Activated CD4-positive, alpha-beta T cell treated with anti-CD3 and anti-CD28 coated beads for 4 hours (primary cell): ENCODE results near the gene PRKAG1.
"Not testable (repeated sequence)": the region's sequence is repeated elsewhere in the genome, so short reads cannot be mapped to it uniquely, and the experiment has no call there.

Experiments used
- DNase-seq, 2 donors: peaks; one replicate each; pipeline ENCODE4 v3.0.0-alpha.2; 2020

The PRKAG1 gene

DNA sequence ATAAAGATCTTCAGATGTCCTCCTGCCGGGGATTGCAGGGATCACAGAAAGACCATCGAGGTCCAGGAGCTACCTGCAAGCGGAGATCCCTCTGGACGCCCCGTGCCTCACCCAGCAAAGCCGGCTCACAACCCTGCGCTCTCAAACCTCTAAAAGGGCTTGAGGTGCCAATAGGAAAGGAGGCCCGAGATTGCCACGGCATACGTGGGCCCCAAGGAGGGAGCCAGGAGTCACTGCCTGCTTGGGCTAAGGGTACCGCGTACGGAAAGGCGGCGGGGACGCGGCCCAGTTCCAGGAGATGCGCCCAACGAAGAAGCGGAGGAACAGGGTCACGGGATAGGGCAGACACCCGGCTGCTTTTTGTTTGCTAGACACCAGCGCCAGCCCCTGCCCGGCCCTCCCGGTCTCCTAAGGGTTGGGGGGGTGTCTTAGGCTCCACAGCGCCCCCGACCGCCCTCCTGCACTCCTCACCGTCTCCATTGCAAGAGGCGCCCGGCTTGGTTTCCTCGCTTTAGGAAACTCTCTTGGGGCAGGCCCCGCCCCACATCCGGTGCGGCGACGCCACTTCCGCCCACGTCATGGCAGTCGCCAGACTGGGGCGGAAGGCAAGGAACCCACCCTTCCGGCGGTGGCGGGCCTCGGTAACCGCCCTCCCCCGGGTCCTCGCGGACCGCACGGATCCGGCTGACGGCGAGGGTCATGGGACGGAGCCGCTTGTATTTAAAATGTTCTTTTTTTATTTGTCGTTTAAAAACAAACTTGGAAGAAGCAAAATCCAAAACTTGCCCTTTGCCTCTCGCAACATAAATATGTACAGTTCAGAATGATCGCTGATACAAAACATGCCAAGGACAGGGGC is at the start of gene PRKAG1:
TSS of gene PRKAG1 (minus strand) at position 516 of the 859 bp plus-strand sequence. CDS start at position 480, 36 bp downstream.
- peak; percentile 93 to 95 for DNase-seq

- DNase-seq, result no peak
These were observed 47.5 kb upstream of the PRKAG1 start for GRCh38 chr12:49066120-49066519.

DNA sequence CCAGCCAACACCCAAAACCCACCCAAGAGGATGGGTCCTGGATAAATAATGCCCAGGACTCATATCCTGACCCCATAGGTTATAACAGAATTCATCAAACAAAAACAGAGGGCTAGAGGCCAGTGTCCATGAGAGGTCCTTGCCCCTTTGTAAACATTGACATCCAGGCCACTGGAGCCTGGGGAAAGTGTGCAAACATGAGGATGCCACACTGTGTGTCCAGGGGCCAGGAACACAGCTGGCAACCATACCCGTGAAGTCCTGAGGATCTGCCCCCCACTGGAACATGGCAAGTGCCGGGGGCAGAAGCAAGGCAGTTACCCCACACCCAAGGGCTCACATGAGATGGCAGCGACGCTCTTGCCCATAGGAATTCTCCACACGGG is 46.2 kb upstream of the PRKAG1 start:
- no peak for DNase-seq

- not testable (repeated sequence) for DNase-seq
These were observed 43.3 kb upstream of the PRKAG1 start for GRCh38 chr12:49061916-49062315.

GRCh38 chr12:49061157-49061650 is 42.6 kb upstream of the PRKAG1 start:
- DNase-seq, result no peak

DNA sequence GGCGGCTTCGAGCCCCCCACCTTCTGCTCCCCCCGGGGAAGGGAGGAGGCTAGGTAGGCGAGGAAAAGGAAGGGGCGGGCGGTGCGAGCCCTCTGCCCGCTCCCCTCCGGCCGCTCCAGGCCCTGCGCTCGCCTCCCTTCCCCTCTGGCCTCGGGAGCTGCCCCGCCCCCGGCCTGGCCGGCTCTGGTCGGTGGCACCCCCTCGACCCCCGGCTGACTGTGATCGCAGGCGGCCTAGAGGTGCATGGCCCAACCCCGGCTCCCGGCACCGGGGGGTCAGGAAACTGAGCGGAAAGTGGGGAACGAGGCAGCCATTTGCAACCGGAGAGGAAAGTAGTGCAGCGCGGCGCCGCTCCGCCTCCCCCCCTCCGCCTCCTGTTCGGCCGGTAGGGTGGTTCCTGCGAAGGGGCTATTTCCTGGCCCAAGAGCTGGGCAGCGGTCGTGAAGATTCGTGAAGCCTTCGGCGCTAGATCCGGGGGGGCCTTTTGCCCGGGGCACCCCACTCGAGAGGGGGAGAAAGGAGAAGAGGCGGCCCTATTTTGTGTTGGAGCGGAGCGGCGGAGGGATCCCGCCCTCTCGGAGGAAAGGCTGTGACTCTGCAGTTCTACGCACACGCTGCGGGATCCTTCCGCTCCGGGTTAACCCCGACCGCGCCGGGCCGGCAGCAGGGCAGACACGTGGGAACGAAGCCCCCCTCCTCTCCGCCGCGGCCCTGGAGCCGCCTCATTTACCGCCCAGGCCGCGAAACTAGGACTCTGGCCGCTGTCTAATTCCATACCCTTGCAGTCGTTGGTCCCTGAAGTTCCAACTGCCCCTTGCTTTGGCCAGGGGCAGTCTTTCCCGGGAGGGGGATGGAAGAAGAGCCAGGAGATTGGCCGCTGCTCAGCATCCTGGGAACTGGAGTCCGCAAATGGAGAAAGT is 41.9 kb upstream of the PRKAG1 start, which contains the start of gene KMT2D:
TSS of gene KMT2D (minus strand) at position 558 of the 920 bp plus-strand sequence. CDS start 5,470 bp downstream, outside the sequence.
- peak; percentile 87 to 92 for DNase-seq

GRCh38 chr12:49059299-49060171 is 41.0 kb upstream of the PRKAG1 start:
- DNase-seq, result no peak

DNA sequence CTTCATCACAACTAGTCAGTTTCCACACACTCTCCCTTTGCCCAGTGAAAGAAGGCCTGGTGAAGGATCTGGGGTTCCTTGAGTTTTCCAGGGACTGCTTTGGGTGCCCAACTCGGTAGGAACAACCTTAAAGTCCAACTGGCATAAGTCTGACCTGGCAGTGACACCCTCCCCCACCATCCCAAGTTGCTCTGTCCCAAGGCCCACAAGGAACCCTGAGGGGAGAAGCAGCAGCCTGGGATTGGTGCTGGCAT is 40.4 kb upstream of the PRKAG1 start:
- no peak for DNase-seq

- no peak for DNase-seq
These were observed 39.9 kb upstream of the PRKAG1 start for GRCh38 chr12:49058366-49059044.

- DNase-seq, result no peak
These were observed 39.3 kb upstream of the PRKAG1 start for GRCh38 chr12:49057888-49058287.

DNA sequence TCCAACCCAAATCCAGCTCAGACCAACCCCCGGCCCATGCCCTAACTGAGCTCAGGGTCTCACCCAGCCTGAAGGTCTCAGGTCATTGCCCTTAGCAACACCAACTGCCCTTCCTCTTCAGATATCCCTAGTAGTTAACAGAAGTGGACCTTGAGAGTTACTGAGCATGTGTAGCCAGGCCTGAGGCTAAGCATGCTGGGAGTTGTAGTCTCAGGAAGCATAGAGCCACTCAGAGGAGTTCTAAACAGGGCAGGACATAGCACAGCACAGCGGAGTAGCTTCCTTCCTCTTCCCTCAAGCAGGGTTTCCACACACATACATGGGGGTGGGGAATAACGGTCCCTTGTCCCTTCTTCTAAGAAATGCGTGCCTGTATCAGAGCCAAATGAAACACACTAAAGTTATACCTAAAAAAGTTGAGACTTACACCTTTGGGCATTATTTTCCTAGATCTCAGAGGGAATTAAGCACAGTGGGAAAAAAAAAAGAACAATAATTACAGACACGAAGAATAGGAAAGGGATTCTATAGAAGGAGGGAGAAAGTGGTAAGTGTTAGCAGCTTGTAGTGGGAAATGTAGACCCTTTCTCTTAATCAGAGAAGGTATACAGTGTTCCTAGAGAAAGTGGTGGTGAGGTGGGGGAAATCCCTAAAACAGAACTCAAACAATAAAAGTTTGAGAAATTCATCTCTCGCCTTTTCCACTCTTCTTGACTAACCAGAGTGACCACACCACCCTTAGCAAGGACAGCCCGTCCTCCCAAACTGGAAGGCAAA is 37.6 kb upstream of the PRKAG1 start:
- DNase-seq, result peak; percentile 48

- DNase-seq, result no peak
These were observed 36.5 kb upstream of the PRKAG1 start for GRCh38 chr12:49055092-49055491.

DNA sequence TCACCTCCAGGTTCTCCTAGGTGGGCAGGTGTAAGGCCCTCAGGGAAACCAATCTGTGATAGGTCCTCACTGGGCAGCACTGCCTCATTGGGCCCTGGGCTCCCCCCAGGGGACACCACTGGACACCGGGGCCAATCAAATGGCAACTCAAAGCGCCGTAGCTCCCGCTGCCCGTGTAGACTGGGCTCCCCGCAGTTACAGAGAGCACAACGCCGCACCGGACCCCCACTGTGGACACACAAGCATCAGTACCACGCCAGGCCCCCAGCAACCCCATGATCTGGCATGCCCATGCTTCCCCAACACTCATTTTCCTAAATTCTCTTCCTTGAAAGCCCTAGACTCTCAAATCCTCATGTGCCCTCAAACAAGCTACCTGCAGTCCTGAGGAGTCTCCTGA is 35.9 kb upstream of the PRKAG1 start:
- DNase-seq, result no peak

- no peak for DNase-seq
These were observed 35.5 kb upstream of the PRKAG1 start for GRCh38 chr12:49054096-49054495.

DNA sequence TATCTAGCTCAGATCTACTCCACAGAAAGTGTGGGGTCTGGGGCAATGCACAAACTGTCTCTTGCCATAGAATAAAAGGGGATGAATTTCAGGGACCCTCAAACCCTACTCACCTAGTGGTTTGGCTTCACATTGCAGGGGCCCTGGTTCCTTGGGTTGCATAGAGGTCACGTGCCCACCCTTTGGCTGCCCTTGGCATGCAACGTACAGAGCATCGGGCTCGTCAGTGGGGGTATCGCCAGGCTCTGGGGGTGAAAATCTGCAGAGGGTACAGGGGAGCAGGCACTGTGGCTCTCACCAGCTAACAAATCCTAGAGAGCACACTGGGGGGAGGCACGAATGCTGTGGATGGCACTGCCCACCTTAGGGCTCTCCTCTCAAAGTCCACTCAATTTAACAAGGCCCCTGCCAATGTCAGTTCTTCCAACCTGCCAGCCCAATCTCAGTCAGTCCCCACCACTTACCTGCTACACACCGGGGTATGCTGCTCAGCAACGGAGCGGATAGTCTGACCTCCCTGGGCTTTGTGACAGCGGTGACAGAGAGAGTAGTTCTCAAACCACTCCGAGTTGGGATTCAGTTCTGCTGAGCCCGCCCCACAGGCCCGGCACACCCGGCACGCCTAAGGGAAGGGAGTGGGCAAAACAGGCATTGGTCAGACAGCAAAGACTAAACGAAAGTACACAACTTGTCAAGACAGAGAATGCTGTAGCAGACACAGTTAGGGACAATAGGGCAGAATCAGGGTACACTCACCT is 34.1 kb upstream of the PRKAG1 start:
- DNase-seq, result no peak

GRCh38 chr12:49051777-49052438 is 33.3 kb upstream of the PRKAG1 start:
- no peak for DNase-seq

DNA sequence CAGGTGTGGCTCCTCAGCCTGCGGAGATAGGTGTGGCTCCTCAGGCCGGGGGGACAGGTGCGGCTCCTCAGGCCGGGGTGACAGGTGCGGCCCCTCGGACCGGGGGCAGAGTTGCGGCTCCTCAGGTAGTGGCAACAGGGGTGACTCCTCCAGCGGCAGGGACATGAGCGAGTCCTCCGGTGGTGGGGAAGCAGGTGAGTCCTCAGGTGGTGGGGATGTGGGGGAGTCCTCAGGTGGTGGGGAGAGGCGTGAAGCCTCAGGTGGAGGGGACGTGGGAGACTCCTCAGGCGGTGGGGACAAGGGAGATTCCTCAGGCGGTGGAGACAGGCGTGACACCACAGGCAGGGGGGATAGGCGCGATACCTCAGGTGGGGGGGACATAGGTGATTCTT is 32.8 kb upstream of the PRKAG1 start:
- DNase-seq, result no peak

DNA sequence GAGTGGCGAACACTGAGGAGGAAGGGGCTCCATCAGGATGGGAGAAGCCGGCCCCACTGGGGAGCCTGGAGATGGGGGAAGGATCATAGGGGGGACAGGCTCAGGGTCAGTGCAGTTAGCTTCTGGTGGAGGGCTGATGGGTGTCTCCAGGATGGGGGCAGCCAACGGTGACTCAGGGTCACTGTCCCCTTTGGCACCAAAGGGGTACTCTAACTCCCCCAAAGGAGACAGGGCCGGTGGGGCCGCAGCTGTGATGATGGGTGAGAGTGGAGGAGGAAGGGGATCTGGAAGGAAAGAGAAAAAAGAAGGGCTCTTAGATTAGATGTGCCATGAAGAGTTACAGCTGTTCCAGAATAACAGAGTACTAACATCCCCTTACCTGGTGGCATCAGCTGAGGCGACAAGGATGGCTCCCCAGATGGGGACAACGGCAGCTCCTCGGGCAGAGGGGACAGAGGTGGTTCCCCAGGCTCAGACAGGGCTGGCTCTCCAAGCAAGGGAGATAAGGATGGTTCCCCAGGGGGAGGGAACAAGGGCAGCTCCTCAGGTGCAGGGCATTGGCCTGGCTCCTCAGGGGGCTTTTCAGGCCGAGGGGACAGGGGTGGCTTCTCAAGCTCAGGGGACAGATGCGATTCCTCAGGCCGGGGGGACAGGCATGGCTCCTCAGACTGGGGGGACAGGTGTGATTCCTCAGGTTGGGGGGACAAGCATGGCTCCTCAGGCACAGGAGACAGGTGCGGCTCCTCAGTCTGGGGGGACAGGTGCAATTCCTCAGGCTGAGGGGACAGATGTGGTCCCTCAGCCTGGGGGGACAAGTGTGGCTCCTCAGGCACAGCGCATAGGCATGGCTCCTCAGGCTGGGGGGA is 32.2 kb upstream of the PRKAG1 start:
- DNase-seq, result no peak
